ENCODE data around the gene SPOCK1.
"Not testable (repeated sequence)": the region's sequence is repeated elsewhere in the genome, so short reads cannot be mapped to it uniquely, and the experiment has no call there.

SPOCK1 gene

DNA sequence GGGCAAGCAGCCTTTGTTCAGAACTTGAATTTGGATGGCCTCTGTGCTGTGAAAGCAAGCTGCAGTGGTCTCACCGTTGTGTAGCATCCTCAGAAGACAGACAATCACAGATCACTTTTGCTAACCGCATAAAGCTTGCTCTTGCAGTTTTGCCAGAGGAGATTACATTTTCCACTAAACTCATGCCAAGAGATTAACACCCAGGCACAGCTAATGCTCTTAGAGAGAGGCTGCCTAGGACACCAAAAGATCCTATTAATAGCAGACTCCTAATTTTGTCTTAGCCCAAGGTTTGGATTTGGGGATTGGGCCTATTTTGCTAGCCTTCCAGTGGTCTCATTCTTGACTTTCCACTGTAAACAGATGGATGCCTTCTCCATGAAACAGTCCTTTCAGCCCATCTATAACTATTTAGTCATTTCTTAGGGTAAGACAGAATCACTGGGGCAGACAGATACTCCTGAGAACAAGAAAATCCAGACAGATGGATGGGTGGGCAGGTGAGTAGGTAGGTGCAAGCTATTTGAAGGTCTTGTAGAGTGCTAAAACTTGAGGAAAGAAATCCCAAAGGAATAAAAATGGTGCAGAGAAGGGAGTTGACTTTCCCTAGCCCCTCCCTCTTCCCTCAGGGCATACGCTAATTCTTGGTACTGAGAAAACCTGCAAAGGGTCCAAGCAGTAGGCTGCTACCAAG is 506.2 kb downstream of the SPOCK1 start:
- DNase-seq = no peak

DNA sequence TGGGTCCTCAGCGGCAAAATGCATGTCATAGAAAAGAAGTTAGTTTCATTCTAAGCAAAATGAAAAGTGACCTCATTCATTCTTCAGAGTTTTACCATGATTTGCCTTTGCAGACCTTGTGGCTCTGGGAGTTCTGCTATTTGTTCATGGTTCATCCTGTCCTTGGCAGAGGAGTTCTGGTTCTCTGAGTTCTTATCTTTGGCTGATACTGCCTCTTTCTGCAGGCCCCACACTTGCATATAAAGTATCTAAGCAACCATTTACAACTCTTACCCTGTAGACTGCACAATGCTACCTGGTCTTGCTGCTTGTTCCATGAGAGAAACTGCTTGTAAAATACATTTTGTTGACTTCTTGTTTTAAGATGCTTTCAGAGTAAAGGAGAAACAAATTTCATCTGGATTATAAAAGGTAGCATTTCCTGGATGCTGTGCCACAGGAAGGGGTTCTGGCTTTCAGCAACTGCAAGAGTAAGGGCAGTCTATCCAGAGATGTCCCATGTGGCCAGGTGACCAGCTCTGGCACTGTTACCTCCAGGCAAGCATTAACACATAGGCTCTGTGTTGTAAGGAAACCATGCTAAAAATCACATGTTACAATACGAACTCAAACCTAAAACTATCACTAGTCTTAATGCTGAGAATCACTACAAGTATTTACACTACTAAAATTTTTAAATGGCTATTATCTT is 513.2 kb downstream of the SPOCK1 start:
- DNase-seq = no peak

DNA sequence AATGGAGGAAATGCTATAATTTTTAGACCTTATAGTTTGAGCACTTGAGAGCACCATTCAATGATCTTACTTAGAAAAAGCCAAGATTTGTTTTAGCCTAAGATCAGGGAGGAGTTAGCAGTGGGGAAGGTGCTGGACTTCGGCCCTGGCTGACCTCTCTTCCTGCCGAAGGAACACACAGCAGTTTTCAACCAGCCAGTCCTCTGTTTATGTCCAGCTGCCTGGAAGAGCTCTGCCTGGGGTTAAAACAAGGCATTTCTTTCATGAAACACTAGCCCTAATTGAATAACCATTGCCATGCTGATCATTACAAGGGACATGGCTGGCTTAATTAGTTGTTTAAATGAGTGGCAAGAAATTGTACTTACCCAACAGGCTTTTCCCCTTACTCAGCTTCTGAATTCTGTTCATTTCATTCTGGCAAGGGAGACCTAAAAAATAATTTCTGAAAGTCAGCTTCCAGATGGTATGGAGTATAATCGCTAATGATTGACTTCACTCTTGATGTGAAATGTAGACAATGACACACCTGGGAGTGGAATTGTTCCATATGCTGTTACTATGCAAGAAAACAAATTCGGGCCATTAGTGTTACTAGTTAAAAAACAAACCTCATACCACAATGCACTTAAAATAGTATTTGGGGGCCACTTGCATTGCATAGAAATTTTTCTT is 514.2 kb downstream of the SPOCK1 start:
- no peak for DNase-seq

DNA sequence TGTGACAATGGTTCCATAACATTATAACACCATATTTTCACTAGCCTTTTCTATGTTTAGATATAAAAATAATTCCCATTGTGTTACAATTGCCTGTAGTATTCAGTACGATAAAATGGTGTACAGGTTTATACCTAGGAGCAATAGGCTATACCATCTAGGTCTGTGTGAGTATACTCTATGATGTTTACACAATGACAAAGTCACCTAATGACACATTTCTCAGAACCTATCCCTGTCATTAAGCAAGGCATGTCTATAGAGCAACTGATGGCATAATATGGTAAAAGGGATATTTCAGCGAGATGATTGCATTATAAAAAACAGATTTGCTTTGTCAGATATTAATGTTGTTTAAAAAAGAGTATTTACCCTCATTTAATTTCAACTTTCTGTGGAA is 517.2 kb downstream of the SPOCK1 start:
- DNase-seq = no peak

DNA sequence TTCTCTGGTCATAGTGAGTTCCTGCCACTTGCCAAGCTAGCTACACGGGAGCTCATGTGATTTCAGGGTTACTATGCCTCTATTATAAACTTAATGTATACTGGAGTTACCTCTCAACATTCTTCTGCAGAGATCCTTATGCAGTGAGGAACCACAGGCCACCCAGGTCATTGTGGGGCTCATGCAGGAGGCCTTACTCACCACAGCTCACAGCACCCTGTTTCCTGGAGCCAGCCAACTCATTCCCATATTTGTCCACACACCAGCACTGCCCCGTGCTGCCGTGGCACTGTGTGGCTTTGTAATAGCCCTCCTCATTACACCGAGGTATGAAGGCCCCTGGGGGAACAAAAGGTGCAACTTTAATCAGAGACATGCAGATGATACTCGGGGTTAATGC is 520.0 kb downstream of the SPOCK1 start:
- DNase-seq = no peak

DNA sequence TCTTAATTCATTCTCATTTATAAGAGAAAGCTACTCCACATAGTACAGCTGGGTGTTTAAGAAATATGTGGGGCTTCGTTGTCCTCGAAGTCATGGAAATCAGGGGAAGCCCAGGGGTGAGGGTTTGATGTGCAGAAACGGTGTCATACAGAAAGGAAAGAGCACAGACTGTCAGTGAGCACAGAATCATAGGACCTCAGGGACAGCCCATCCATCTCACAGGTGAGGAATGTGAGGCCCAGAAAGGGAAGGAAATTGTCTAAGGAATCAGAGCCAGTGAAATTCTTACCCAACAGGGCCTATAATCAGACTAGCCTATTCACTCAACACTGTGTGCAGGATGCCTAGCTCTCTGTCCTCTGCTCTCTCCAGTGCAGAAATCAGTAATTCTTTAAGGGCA is 535.6 kb downstream of the SPOCK1 start:
- no peak for DNase-seq

DNA sequence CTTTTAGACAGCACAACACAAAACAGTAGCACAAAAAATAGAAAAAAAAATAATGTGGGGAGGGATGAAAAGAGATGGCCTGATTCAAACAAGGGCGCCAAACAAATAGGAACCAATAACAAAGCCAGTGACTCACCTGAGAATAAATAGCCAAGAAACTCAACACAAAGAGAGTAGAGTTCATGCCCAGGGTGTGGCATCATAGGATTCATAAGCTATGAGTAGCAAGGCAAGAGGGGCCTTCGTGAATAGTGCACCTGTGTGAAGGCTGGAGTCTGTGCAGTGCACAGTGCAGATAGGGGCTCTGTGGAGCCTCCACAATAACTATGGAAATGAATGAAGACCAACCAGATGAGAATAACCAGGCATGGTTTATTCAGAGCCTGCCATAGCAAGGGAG is 541.7 kb downstream of the SPOCK1 start:
- no peak for DNase-seq

DNA sequence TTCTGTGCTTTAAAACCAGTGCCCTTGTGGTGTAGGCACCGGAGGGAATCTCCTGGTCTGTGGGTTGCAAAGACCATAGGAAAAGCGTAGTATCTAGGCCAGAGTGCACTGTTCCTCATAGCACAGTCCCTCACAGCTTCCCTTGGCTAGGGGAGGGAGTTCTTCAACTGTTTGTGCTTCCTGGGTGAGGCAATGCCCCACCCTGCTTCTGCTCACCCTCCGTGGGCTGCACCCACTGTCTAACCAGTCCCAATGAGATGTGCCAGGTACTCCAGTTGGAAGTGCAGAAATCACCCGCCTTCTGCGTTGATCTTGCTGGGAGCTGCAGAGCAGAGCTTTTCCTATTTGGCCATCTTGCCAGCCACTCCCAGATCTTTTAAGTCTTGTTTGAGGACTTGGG is 545.0 kb downstream of the SPOCK1 start:
- not testable (repeated sequence) for DNase-seq

DNA sequence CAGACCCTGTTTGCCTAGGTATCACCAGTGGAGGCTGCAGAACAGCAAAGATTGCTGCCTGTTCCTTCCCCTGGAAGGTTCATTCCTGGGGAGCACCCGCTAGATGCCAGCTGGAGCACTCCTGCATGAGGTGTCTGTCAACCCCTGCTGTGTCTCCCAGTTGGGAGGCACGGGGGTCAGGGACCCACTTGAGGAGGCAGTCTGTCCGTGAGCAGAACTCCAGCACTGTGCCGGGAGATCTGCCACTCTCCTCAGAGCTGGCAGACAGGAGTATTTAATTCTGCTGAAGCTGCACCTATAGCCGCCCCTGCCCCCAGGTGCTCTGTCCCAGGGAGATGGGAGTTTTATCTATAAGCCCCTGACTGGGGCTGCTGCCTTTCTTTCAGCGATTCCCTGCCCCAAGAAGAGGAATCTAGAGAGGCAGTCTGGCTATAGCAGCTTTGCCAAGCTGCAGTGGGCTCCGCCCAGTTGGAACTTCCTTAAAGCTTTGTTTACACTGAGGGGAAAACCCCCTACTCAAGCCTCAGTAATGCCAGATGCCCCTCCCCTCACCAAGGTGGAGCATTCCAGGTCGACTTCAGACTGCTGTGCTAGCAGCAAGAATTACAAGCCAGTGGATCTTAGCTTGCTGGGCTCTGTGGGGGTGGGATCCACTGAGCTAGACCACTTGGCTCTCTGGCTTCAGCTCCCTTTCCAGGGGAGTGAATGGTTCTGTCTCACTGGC is 545.6 kb downstream of the SPOCK1 start:
- not testable (repeated sequence) for DNase-seq

DNA sequence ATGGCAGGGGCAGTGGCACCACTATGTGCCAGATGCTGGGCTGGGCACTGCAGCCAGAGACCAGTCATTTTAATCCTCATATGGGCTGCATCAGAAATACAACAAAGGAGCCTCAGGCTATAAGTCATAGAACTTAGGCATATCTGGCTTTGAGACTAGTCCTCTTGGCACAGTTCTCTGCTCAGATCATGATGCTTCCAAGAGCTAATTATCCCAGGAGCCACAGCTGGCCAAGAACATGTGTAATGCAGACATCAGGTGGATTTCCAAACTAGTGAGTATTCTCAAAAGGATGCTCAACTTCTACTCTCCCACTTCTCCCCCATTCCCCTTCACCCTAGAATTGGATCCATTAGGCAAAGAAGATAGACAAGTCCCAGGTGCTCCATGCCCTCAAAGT is 571.6 kb downstream of the SPOCK1 start:
- DNase-seq = no peak

DNA sequence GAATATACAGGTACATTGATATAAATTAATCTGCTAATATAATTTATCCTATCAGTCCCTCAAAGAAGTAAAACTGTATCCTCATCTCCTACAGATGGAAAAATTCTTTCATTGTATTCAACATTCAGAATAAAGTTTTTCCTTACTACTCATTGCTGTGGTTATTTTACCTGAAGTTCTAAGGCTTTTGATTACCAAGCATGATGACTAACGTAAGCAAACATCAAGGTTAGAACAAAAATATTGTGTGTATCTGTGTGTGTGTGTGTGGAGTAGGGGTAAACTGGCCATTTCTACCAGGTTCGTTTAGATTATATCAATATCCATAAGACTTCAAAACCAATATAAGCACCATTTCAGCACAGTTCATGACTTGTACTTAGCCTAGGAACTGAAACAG is 573.1 kb downstream of the SPOCK1 start:
- DNase-seq = no peak

Data from CD4-positive, alpha-beta T cell treated with Interleukin-4 for 1 hour (primary cell).